Fibroblast of lung (primary cell): ENCODE measurements around the gene ZCCHC7. TPM values are rescaled to one million over a fixed set of nuclear protein-coding genes. Genes with fewer than 3 reads are reported as not detected.

Source experiments
- DNase-seq, 2 donors: peaks; one replicate each; pipeline versions ENCODE4 v3.0.0 to v3.0.0-alpha.2; 2010; ENCODE audit warnings: low read depth in 2 of 2
- H2AFZ ChIP-seq: 2 replicates; pipeline ENCODE4 v1.5.1; 2012; ENCODE audit warnings: low read length, control low read depth, inconsistent platforms
- H3K27ac ChIP-seq: 2 replicates; pipeline ENCODE4 v1.5.1; 2011; ENCODE audit warnings: low read length, control low read depth; ENCODE audit not compliant: insufficient read depth
- H3K27me3 ChIP-seq: 2 replicates; pipeline ENCODE4 v1.5.1; 2011; ENCODE audit warnings: mild to moderate bottlenecking, low read length; ENCODE audit not compliant: control insufficient read depth, insufficient read depth
- H3K36me3 ChIP-seq: 2 replicates; pipeline ENCODE4 v1.5.1; 2011; ENCODE audit warnings: low read length; ENCODE audit not compliant: control insufficient read depth, insufficient read depth
- H3K4me1 ChIP-seq: 2 replicates; pipeline ENCODE4 v1.5.1; 2011; ENCODE audit warnings: low read length; ENCODE audit not compliant: control insufficient read depth, insufficient read depth; ENCODE audit errors: extremely low read depth
- H3K4me2 ChIP-seq: 2 replicates; pipeline ENCODE4 v1.5.1; 2011; ENCODE audit warnings: low read length, control low read depth; ENCODE audit not compliant: insufficient read depth; ENCODE audit errors: extremely low read depth
- H3K4me3 ChIP-seq, 4 experiments: fragments of 200-600 bp in 1 of 4; sonication (generic) in 1 of 4; replicated peaks in 1 of 4; 2 replicates each; pipeline ENCODE4 v1.5.1; 2011 to 2016; ENCODE audit warnings: low read length in 4 of 4, low read depth in 3 of 4, mild to moderate bottlenecking in 3 of 4, control low read depth in 2 of 4, inconsistent platforms in 1 of 4, mixed read lengths in 1 of 4; ENCODE audit not compliant: insufficient read depth in 1 of 4; ENCODE audit errors: control extremely low read depth in 1 of 4
- H3K79me2 ChIP-seq: 2 replicates; pipeline ENCODE4 v1.5.1; 2012; ENCODE audit warnings: mild to moderate bottlenecking, low read length, inconsistent platforms; ENCODE audit not compliant: control insufficient read depth, insufficient read depth
- H3K9ac ChIP-seq: 2 replicates; pipeline ENCODE4 v1.5.1; 2011; ENCODE audit warnings: mild to moderate bottlenecking, low read length, control low read depth; ENCODE audit not compliant: insufficient read depth
- H3K9me3 ChIP-seq: 2 replicates; pipeline ENCODE4 v1.5.1; 2012; ENCODE audit warnings: low read depth, low read length; ENCODE audit not compliant: control insufficient read depth, insufficient read depth
- H4K20me1 ChIP-seq: 2 replicates; pipeline ENCODE4 v1.5.1; 2011; ENCODE audit warnings: low read length; ENCODE audit not compliant: control insufficient read depth, insufficient read depth; ENCODE audit errors: extremely low read depth
- CTCF ChIP-seq, 2 donors: IDR thresholded peaks in 1 of 2; conservative IDR thresholded peaks in 1 of 2; 1 replicate in 1 of 2; 2 replicates in 1 of 2; pipeline ENCODE4 v1.5.1; 2011 to 2012; ENCODE audit warnings: low read length in 2 of 2, control low read depth in 1 of 2, inconsistent platforms in 1 of 2, low read depth in 1 of 2, mild to moderate bottlenecking in 1 of 2
- EZH2 ChIP-seq: IDR thresholded peaks from 2 replicates; pipeline ENCODE4 v1.5.1; 2012; ENCODE audit warnings: low read length, control low read depth, mild to moderate bottlenecking; ENCODE audit errors: missing control alignments
- polyA plus RNA-seq, 2 donors: library from polyadenylated mRNA; depleted of rRNA in 1 of 2; stranded (reverse) in 1 of 2; unstranded in 1 of 2; fragments of >200 nt; gene quantifications; 2 replicates each; pipeline ENCODE4 v1.2.1, GENCODE V29; 2011 to 2012; ENCODE audit warnings: missing spikeins in 1 of 2
- total RNA-seq: library from RNA; depleted of rRNA; stranded (reverse); fragments of >200 nt; gene quantifications from 2 replicates; pipeline ENCODE4 v1.2.1, GENCODE V29; 2014

Gene ZCCHC7
- total and polyA plus RNA-seq, 2 donors (not counting 1 experiment from before 2014, with no cell fraction given), result 15.0 to 23.8 TPM

GRCh38 chr9:37283730-37284325 is 163.5 kb downstream of the ZCCHC7 start:
- Histone ChIP-seq H2AFZ (no peak overlapping the region), H3K9ac (no peak overlapping the region), H3K27me3 (no peaks in the 10 kb centered on the region), H3K79me2 (no peaks in the 10 kb centered on the region), H3K4me3 (no peak overlapping the region), H3K9me3 (no peaks in the 10 kb centered on the region), H4K20me1 (no peaks in the 10 kb centered on the region), H3K4me1 (peaks cover 7% of the 10 kb centered on the region), H3K36me3 (no peaks in the 10 kb centered on the region), H3K4me2 (peak overlapping the region; percentile 2), H3K27ac (no peak overlapping the region)
- peak; percentile 71 to 84 for DNase-seq
- TF ChIP-seq CTCF (conservative IDR thresholded peaks at IDR 0.05 in 1 of 2, IDR thresholded peaks at IDR 0.05 in 1 of 2; ENCODE audit: low read depth in 1 of 2, low read length in 2 of 2) (no peak), EZH2 (no peak)

GRCh38 chr9:37284636-37285035 is 164.3 kb downstream of the ZCCHC7 start:
- Histone ChIP-seq H3K27me3 (no peaks in the 10 kb centered on the region), H4K20me1 (no peaks in the 10 kb centered on the region), H3K4me3 (no peak overlapping the region), H3K4me2 (no peak overlapping the region), H2AFZ (no peak overlapping the region), H3K9ac (no peak overlapping the region), H3K27ac (peak overlapping the region; percentile 8), H3K36me3 (no peaks in the 10 kb centered on the region), H3K79me2 (no peaks in the 10 kb centered on the region), H3K9me3 (no peaks in the 10 kb centered on the region), H3K4me1 (peaks cover 7% of the 10 kb centered on the region)
- TF ChIP-seq EZH2, result no peak
- no peak for TF ChIP-seq CTCF (conservative IDR thresholded peaks at IDR 0.05 in 1 of 2, IDR thresholded peaks at IDR 0.05 in 1 of 2; ENCODE audit: low read depth in 1 of 2, low read length in 2 of 2)
- DNase-seq, result peak in 1 of 2 donors; percentile 62

- H3K36me3 ChIP-seq, result no peaks in the 10 kb centered on the region
- no peak overlapping the region for H3K4me2 ChIP-seq
- no peak overlapping the region for H3K4me3 ChIP-seq
- H3K9me3 ChIP-seq, result no peaks in the 10 kb centered on the region
- TF ChIP-seq CTCF (conservative IDR thresholded peaks at IDR 0.05 in 1 of 2, IDR thresholded peaks at IDR 0.05 in 1 of 2; ENCODE audit: low read depth in 1 of 2, low read length in 2 of 2) (no peak), EZH2 (no peak)
- H3K27ac ChIP-seq, result no peak overlapping the region
- no peak overlapping the region for H2AFZ ChIP-seq
- no peak overlapping the region for H3K9ac ChIP-seq
- no peak for DNase-seq
- H3K27me3 ChIP-seq, result no peaks in the 10 kb centered on the region
- no peaks in the 10 kb centered on the region for H3K79me2 ChIP-seq
- H4K20me1 ChIP-seq, result no peaks in the 10 kb centered on the region
- H3K4me1 ChIP-seq, result peaks cover 9% of the 10 kb centered on the region
Observed at GRCh38 chr9:37286530-37287175, 166.3 kb downstream of the ZCCHC7 start.
